Measurements from ENCODE around the gene SLC9A9.

SLC9A9 gene

DNA sequence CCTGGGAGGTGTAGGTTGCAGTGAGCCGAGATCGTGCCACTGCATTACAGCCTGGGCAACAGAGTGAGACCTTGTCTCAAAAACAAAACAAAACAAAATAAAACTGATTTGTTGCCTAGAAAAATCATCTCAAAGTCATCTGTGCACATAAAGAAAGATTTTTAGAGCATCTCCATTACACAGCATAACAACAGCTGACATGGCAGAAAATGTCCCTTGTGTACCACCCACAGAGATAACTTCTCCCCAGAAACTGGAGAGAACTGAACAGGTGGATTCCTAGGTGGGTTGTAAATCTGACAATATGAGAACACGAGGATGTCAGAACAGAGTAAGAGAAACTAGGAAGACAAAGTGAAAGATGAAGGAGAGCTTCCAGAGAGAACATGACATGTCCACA lies 207.5 kb downstream of the SLC9A9 start:
- DNase-seq: no peak

GRCh38 chr3:143637133-143637532 lies 211.1 kb downstream of the SLC9A9 start:
- DNase-seq: no peak

DNA sequence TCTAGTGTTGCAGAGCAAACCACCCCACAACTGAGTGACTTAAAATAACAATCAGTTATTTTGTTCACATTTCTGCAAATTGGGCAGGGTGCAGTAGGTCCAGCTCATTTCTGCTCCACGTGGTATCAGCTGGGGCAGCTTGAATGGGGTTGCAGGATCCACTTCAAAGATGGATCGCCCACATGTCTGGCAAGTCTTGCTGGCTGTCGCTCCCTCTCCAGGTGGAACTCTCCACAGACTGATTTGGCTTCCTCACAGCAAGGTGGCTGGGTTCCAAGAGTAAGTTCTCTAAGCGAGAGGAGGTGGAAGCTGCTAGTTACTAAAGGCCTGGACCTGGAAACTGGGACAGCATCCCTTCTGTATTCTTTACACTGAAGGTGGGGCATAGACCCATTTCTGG lies 213.3 kb downstream of the SLC9A9 start:
- DNase-seq: no peak

DNA sequence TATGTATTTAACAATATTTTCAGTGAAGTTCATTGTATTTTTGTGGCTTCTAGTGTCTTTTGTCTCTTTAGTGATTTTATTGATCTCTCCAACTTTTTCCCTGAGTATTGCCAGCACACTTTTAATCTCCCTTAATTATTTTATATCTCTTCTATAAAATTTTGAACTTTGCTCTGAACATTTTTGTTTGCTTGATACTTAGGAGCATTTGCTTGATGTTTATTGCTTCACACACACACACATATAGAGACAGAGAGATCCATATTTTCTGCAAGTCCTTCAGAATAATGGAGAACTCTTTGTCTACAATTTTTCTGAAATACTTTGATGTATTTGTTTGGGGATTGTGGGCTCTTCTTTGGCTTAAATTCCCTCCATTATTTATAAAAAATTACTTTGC lies 213.8 kb downstream of the SLC9A9 start:
- no peak for DNase-seq

DNA sequence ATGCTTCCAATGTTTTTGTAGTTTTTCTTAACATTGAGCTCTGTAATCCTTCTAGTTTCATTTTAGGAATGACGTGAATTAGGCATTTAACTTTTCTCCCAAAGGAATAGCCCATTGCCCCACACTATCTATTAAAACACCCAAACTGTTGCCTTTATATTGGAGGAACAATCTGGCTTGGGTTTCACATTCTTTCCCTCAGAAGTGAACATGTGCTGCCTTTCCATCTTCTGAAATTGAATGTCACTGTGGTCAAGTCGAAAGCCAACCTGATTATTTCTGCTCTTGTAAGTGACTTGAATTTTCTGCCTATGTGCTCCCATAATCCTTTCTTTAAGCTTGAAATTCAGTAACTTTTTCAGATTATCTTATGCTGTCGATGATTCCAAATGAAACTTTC lies 214.5 kb downstream of the SLC9A9 start:
- DNase-seq: no peak

DNA sequence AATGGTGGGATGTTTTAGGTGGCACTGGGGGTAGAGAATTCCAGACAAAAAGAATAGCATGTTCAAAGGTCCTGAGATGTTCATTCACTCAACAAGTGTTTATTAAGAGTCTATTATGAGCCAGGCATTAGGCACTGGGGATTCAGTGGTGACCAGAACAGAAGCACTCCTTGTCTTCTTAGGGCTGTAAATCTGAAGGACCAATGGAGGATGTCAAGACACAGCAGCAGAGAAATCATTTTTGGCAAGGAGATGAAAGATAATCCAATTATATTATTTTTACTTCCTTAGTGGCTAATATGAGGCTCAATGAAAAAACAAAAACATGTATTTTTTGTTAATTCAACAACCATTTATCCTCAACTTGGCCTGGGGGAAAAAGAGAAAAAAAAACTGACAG lies 218.5 kb downstream of the SLC9A9 start:
- DNase-seq: no peak

DNA sequence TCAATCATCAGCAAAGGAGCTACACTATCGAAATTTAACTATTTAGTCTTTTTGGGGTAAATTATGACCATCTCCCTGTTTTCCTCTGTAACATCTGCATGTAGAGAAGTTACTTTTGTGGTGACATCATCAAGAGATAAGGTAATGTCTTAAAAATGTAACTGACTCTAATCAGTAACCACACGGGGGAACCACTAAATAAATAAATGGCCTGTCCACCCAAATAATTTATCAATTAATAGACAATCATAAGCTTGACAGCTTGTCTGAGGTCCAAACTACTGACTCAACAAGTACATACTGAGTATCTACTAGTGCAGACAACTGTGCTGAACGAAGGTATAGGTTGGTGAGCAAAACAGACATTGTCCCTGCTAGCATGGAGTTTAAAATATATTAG lies 219.3 kb downstream of the SLC9A9 start:
- peak; percentile 22 for DNase-seq

DNA sequence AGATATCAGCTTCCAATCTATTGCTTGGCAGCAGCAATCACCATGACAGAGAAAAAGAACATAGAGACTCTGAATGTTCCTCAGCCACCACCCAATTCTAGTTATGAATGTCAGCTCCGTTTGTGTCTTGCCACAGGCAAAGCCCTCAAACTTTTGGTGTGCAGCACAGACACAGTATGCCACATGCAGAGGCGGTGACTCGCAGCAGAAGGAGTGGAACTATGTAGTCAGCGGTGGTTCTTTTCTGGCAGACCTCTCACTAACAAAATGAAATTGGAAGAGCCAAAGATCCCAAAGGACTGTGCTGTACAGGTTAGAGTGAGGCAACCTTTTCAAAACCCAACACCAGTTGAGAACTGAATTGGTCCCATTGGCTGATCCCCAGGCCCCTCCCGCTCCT lies 220.9 kb downstream of the SLC9A9 start:
- peak; percentile 38 for DNase-seq

GRCh38 chr3:143619231-143619630 lies 229.0 kb downstream of the SLC9A9 start:
- DNase-seq: no peak

GRCh38 chr3:143617050-143617449 lies 231.2 kb downstream of the SLC9A9 start:
- DNase-seq: no peak

GRCh38 chr3:143613226-143613625 lies 235.0 kb downstream of the SLC9A9 start:
- DNase-seq: no peak

DNA sequence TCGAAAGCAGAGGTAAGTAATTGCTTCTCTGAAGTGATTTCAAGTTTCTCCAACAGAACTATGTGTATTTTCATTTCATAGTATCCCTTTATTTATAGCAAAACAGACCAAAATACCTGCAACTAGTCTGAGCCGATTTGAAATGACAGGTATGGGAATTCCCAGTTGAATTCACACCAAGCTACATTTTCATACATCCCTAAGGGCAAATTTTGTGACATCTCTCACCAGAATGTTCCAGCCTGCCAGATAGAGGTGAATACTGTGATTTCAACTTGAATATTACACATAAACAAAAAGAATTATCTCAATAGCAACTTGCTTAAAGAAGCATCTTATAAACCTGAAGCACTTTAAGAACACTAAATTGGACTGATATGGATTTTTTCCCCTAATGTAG lies 235.7 kb downstream of the SLC9A9 start:
- no peak for DNase-seq

DNA sequence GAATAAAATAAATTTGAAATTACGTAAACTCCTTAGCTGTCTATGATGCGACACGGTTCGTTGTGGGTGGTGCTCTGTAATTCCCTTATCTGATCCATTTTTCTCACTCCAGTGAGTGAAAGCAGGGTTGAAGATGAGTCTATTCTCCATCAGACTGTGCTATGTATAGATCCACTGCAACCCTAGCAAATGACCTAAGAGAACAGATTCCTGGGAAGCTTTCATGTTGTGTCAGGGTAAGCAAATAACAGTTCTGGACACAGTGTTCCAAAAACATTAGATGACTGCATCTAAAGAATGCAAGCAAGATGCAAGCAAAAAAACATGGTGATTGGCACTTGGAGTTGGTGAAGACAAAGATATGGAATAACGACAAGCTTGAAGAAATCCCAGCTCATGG lies 239.3 kb downstream of the SLC9A9 start:
- DNase-seq: peak; percentile 13

DNA sequence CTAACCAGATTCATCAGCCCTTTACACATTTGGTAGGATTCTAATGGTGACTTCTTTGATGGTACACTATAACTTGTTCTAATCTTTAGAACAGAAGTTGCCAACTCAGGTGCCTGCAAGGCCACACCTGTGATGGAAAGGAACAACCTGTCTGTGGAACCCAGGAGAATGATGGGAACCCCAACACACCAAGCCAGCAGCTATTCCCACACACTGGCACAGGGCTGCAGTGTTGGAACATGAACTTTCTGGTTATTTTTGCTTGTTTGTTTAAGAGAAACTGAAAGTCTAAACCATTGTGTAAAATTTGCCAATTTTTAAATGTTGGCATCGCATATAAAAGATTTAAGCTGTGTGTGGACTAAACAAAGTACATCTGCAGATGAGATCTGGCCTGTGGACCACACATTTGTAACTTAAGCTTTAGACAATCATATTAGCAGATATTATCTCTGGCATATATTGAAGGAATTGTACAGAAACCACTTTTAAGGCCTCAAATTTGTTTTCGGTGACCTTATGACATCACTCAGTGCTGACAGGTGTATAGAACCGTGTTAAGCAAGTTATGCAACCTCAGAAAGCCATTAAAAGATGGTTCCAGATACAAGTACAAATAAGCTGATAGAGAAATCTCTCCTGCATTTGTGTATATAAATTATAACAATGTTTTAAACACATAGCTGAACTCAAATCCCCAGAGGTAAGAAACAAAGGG lies 242.9 kb downstream of the SLC9A9 start:
- DNase-seq: no peak

- DNase-seq: no peak
Observed at GRCh38 chr3:143604402-143605185, 243.7 kb downstream of the SLC9A9 start.

GRCh38 chr3:143603774-143604173 lies 244.5 kb downstream of the SLC9A9 start:
- no peak for DNase-seq

GRCh38 chr3:143601723-143602484 lies 246.4 kb downstream of the SLC9A9 start:
- DNase-seq: peak; percentile 2

GRCh38 chr3:143600756-143601718 lies 247.2 kb downstream of the SLC9A9 start:
- peak; percentile 7 for DNase-seq

- DNase-seq: no peak
Observed at GRCh38 chr3:143597774-143598652, 250.3 kb downstream of the SLC9A9 start.

DNA sequence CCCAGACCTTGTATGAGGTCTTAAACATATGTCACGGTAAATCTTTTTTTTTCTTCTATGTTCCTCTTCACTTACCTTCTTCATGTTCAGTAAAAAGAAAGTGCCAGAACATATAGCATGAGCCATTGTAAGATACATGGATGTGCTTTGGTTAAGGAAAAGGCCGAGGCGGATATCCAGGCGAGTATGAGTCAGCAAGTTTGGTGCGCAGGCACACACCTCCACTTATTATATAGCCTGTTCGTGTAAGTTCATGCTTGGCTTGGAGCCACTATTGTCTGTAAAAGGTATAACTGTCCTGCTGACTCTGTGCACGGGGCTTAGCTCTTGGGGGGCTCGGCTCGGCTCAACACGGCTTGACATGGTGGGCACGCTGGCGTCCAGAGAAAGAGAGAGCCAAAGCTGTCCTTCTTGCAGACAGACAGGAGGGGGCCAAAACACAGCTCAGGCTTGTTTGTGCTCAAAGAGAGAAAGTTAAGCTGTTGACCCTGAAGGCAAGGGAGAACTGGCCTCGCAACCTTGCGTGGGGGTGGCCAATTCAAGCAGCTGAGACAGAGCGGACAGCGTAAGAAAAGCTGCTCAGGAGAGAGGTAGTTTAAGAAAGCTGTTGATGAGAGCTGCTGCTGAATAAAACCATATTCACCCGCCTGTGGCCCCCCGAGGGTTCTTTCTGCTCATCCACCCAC lies 251.2 kb downstream of the SLC9A9 start:
- no peak for DNase-seq
